AG04449 (cell line): Measurements from ENCODE around the gene WDR7.

ENCODE experiments used
- CTCF ChIA-PET: fragments of 350-600 bp; formaldehyde crosslinking; extraction: SDS; loops from one replicate; lab custom pipeline; 2021; ENCODE audit warnings: antibody characterized with exemption; lab: Yijun Ruan, JAX
- POLR2A ChIA-PET: fragments of 400-600, 350-600 bp; formaldehyde crosslinking; extraction: SDS; loops from one replicate; lab custom pipeline; 2020; ENCODE audit warnings: antibody characterized with exemption, inconsistent platforms; lab: Yijun Ruan, JAX
- DNase-seq: peaks from one replicate; pipeline ENCODE4 v3.0.0-alpha.2; 2010; ENCODE audit warnings: low read depth, low spot score
- H3K4me3 ChIP-seq: 2 replicates; pipeline ENCODE4 v1.5.1; 2011; ENCODE audit warnings: low read depth, mild to moderate bottlenecking, control low read depth, low read length
- TF ChIP-seq, protein P1 (sequence below): IDR thresholded peaks from one replicate; pipeline ENCODE4 v1.5.1; 2011; ENCODE audit warnings: mild to moderate bottlenecking, moderate library complexity, low read length, control low read depth, inconsistent platforms; ENCODE audit not compliant: insufficient read depth; ENCODE audit errors: missing control alignments

WDR7 gene

GRCh38 chr18:56913941-56914340 is 262.8 kb downstream of the WDR7 start:
- ChIA-PET CTCF (no interaction called here), POLR2A (no interaction called here)
- H3K4me3 ChIP-seq = no peak overlapping the region
- DNase-seq = no peak
- TF ChIP-seq, protein P1, sequence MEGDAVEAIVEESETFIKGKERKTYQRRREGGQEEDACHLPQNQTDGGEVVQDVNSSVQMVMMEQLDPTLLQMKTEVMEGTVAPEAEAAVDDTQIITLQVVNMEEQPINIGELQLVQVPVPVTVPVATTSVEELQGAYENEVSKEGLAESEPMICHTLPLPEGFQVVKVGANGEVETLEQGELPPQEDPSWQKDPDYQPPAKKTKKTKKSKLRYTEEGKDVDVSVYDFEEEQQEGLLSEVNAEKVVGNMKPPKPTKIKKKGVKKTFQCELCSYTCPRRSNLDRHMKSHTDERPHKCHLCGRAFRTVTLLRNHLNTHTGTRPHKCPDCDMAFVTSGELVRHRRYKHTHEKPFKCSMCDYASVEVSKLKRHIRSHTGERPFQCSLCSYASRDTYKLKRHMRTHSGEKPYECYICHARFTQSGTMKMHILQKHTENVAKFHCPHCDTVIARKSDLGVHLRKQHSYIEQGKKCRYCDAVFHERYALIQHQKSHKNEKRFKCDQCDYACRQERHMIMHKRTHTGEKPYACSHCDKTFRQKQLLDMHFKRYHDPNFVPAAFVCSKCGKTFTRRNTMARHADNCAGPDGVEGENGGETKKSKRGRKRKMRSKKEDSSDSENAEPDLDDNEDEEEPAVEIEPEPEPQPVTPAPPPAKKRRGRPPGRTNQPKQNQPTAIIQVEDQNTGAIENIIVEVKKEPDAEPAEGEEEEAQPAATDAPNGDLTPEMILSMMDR = no peak

DNA sequence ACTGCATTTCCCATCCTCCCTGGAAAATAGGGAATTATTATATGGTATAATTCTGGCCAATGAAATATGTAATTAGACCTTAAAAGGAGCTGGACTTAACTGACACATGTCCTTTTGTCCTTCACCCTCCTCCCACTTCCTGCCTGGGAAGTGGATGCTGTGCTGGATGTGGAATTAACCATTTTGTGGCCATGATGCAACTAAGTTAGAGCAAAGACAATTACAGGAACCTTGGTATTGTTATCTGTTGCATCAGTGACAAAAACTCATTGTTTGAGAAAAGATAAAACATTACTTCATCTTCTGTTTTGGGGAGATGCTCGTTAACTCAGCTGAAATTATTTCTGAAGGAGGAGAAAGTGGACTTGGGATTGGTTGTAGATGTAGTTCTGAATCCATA is 268.0 kb downstream of the WDR7 start:
- DNase-seq = no peak
- TF ChIP-seq, protein P1 = no peak
- POLR2A ChIA-PET = no interaction called here
- no peak overlapping the region for H3K4me3 ChIP-seq
- CTCF ChIA-PET = no interaction called here

GRCh38 chr18:56921896-56922480 is 270.8 kb downstream of the WDR7 start:
- ChIA-PET CTCF (no interaction called here), POLR2A (no interaction called here)
- H3K4me3 ChIP-seq = no peak overlapping the region
- no peak for DNase-seq
- TF ChIP-seq, protein P1 = no peak

GRCh38 chr18:56926734-56927133 is 275.6 kb downstream of the WDR7 start:
- CTCF ChIA-PET = interaction anchor here (0.6 kb wide), 1 partner anchor 358 kb away, joined by 3 read pairs; no protein-coding TSS in a partner anchor
- TF ChIP-seq, protein P1 = no peak
- POLR2A ChIA-PET = no interaction called here
- no peak overlapping the region for H3K4me3 ChIP-seq
- DNase-seq = no peak

DNA sequence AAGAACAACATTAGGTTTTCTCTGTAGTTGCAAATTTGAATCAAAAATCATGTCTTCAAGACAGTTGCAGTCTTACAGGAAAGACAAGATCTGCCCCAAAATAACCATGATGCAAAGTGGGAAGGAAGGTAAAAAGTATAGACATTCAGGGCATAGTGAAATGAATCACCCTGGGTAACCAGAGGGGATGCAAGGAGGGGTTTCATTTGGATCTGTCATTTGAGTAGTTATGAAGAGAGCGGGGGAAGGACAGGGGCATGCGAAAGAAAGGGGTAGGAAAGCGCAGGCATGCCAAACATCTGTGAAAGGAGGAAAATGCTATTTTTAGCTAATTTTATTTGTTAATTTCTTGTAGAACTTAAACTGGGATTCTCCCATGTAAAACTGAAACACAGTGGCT is 276.6 kb downstream of the WDR7 start:
- POLR2A ChIA-PET = no interaction called here
- CTCF ChIA-PET = interaction anchor here (1.6 kb wide), 1 partner anchor 58 kb away, joined by 3 read pairs; no protein-coding TSS in a partner anchor
- no peak overlapping the region for H3K4me3 ChIP-seq
- TF ChIP-seq, protein P1 = no peak
- no peak for DNase-seq

GRCh38 chr18:56929886-56930285 is 278.7 kb downstream of the WDR7 start:
- DNase-seq = no peak
- TF ChIP-seq, protein P1 = no peak
- H3K4me3 ChIP-seq = no peak overlapping the region
- CTCF ChIA-PET = interaction anchor here (0.8 kb wide), 1 partner anchor 61 kb away, joined by 3 read pairs; no protein-coding TSS in a partner anchor
- POLR2A ChIA-PET = no interaction called here
